ENCODE data around the gene RDH5.
A peak's percentile ranks its signal among the peaks of the same experiment; 100 is the strongest.

GRCh38 chr12:55743406-55744339 lies 23.5 kb downstream of the RDH5 start:
- TF ChIP-seq CTCF (IDR thresholded peaks at IDR 0.05) (peak in 1 of 4 experiments; percentile 15), POLR2AphosphoS5 (IDR thresholded peaks at IDR 0.05) (no peak)
